HepG2 (cell line): ENCODE data around the gene HDGFL2. TPM values are rescaled to one million over a fixed set of nuclear protein-coding genes. Genes with fewer than 3 reads are reported as not detected.
A peak's percentile ranks its signal among the peaks of the same experiment; 100 is the strongest.

Experiments
- ADNP ChIP-seq: sonication (generic); formaldehyde crosslinking; IDR thresholded peaks from 2 replicates; pipeline ENCODE4 v1.4.0; 2020; ENCODE audit warnings: missing genetic modification reagents
- AKAP8 ChIP-seq: sonication (generic); formaldehyde crosslinking; IDR thresholded peaks from 2 replicates; pipeline ENCODE4 v1.5.1; 2020; ENCODE audit warnings: mild to moderate bottlenecking, missing genetic modification reagents
- ARID2 ChIP-seq: sonication (generic); formaldehyde crosslinking; IDR thresholded peaks from 2 replicates; pipeline ENCODE4 v1.8.1; 2022; ENCODE audit warnings: mild to moderate bottlenecking, missing genetic modification reagents, borderline replicate concordance
- DMAP1 ChIP-seq: IDR thresholded peaks from 2 replicates; pipeline ENCODE4 v1.6.1; 2016
- EHMT2 ChIP-seq: fragments of 200-600 bp; sonication (generic); IDR thresholded peaks from 2 replicates; pipeline ENCODE4 v1.7.0; 2017; ENCODE audit warnings: antibody characterized with exemption, low read depth, low read length, borderline replicate concordance
- PCBP2 ChIP-seq: fragments of 200-400 bp; formaldehyde crosslinking; optimal IDR thresholded peaks from 2 replicates; pipeline ENCODE3; 2018; ENCODE audit warnings: low read length, low read depth; ENCODE audit not compliant: poor library complexity, severe bottlenecking
- PHF8 ChIP-seq: sonication (generic); formaldehyde crosslinking; IDR thresholded peaks from 2 replicates; pipeline ENCODE4 v1.5.0; 2020; ENCODE audit warnings: missing genetic modification reagents
- SRSF9 ChIP-seq: fragments of 200-400 bp; formaldehyde crosslinking; IDR thresholded peaks from 2 replicates; pipeline ENCODE4 v1.6.1; 2018; ENCODE audit warnings: borderline replicate concordance, mild to moderate bottlenecking, low read depth, low read length; ENCODE audit not compliant: insufficient read depth, poor library complexity, severe bottlenecking
- SSRP1 ChIP-seq: IDR thresholded peaks from 2 replicates; pipeline ENCODE4 v1.6.1; 2016; ENCODE audit warnings: control low read depth
- TBX3 ChIP-seq: fragments of 450-650 bp; IDR thresholded peaks from 2 replicates; pipeline ENCODE4 v1.6.1; 2017; ENCODE audit warnings: antibody characterized with exemption, mild to moderate bottlenecking, inconsistent platforms, borderline replicate concordance
- TCF7 ChIP-seq: sonication (generic); IDR thresholded peaks from 2 replicates; pipeline ENCODE4 v1.6.1; 2016; ENCODE audit warnings: antibody characterized with exemption, low read depth
- ZNF101 ChIP-seq: sonication (generic); formaldehyde crosslinking; IDR thresholded peaks from 2 replicates; pipeline ENCODE4 v1.4.0; 2020; ENCODE audit warnings: mild to moderate bottlenecking, low read depth, missing genetic modification reagents, borderline replicate concordance
- ZNF207 ChIP-seq: fragments of 450-650 bp; IDR thresholded peaks from 2 replicates; pipeline ENCODE4 v1.6.1; 2016; ENCODE audit warnings: antibody characterized with exemption, borderline replicate concordance
- ZNF264 ChIP-seq: sonication (generic); formaldehyde crosslinking; IDR thresholded peaks from 2 replicates; pipeline ENCODE4 v1.4.0; 2020; ENCODE audit warnings: missing genetic modification reagents
- ZNF550 ChIP-seq: sonication (generic); formaldehyde crosslinking; IDR thresholded peaks from 2 replicates; pipeline ENCODE4 v1.4.0; 2020; ENCODE audit warnings: mild to moderate bottlenecking, missing genetic modification reagents, borderline replicate concordance
- ZNF564 ChIP-seq: sonication (generic); formaldehyde crosslinking; IDR thresholded peaks from 2 replicates; pipeline ENCODE4 v1.8.1; 2023; ENCODE audit warnings: mild to moderate bottlenecking, missing genetic modification reagents
- ZNF672 ChIP-seq: sonication (generic); formaldehyde crosslinking; IDR thresholded peaks from 2 replicates; pipeline ENCODE4 v1.8.1; 2022; ENCODE audit warnings: missing genetic modification reagents
- polyA plus RNA-seq, 8 experiments: library from polyadenylated mRNA; depleted of rRNA in 3 of 8; stranded (reverse) in 7 of 8; unstranded in 1 of 8; fragments of >200 nt; fragmentation: Illumina TruSeq in 4 of 8; extraction: Trizol in 4 of 8; gene quantifications; 2 replicates each; pipeline versions ENCODE4 v1.2.1 to v1.2.3, GENCODE V29; 2011 to 2016; ENCODE audit warnings: low read depth in 4 of 8, missing spikeins in 1 of 8, mixed read lengths in 1 of 8; ENCODE audit not compliant: insufficient read depth in 1 of 8
- total RNA-seq, 5 experiments: library from RNA; depleted of rRNA; stranded (reverse); fragments of >200 nt; fragmentation: Illumina TruSeq; extraction: Trizol; gene quantifications; 2 replicates each; pipeline ENCODE4 v1.2.3, GENCODE V29; 2016; ENCODE audit warnings: low read depth in 1 of 5
- TF ChIP-seq, protein P1 (sequence below): sonication (generic); formaldehyde crosslinking; IDR thresholded peaks from 2 replicates; pipeline ENCODE4 v1.4.0; 2020; ENCODE audit warnings: missing genetic modification reagents, borderline replicate concordance
- TF ChIP-seq, protein P2 (sequence below): sonication (generic); formaldehyde crosslinking; IDR thresholded peaks from 2 replicates; pipeline ENCODE4 v1.4.0; 2020; ENCODE audit warnings: missing genetic modification reagents, borderline replicate concordance
- TF ChIP-seq, protein P3 (sequence below): sonication (generic); formaldehyde crosslinking; IDR thresholded peaks from 2 replicates; pipeline ENCODE4 v1.8.0; 2022; ENCODE audit warnings: mild to moderate bottlenecking, missing genetic modification reagents
- TF ChIP-seq, protein P4 (sequence below): IDR thresholded peaks from 2 replicates; pipeline ENCODE4 v1.6.1; 2016; ENCODE audit warnings: control low read depth
- TF ChIP-seq, protein P5 (sequence below): sonication (generic); formaldehyde crosslinking; IDR thresholded peaks from 2 replicates; pipeline ENCODE4 v1.4.0; 2020; ENCODE audit warnings: mild to moderate bottlenecking, low read depth, missing genetic modification reagents

HDGFL2 gene
- total and polyA plus RNA-seq, 2 of the 13 experiments (the other 11 are each of a cell fraction or from before 2014, with no cell fraction given) = 20.0 to 51.1 TPM

DNA sequence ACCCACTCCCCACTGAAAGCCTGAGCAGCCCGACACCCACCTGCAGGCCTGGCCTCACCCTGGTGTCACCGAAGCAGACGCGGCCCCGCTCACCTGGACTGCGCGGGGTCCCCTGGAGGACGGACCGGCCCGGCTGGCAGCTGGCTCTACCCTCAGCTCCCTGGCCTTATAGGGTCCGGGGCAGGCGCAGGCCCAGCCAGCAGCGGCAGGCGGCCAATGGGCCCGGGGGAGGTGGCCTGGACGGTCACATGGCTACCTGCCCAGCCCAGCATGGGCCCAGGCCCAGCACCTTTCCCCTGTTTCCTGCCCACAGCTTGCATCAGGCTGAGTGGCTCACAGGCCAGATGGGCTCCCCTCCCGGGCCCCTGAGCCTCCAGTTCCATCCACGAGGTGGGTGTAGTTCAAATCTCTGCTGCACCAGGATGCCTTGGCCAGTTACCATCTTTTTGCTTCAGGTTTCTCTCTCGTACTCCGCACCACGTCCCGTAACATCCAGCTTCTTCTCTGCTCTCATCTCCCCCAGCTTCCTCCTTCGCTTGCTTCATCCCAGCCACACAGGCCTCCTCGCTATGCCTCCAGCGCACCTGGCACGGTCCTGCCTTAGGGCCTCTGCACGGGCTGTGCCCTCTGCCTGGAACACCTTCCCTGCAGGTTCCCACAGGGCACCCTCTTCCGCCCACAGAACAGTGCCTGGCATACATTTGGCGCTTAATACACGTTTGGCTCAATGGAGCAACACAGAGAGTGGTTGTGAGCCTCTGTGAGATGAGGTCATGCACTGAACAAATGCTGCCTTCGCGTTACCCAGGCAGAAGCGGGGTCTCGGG, 46.5 kb downstream of the HDGFL2 start, which contains the start of gene PLIN4 (continued):
- TF ChIP-seq, protein P1, sequence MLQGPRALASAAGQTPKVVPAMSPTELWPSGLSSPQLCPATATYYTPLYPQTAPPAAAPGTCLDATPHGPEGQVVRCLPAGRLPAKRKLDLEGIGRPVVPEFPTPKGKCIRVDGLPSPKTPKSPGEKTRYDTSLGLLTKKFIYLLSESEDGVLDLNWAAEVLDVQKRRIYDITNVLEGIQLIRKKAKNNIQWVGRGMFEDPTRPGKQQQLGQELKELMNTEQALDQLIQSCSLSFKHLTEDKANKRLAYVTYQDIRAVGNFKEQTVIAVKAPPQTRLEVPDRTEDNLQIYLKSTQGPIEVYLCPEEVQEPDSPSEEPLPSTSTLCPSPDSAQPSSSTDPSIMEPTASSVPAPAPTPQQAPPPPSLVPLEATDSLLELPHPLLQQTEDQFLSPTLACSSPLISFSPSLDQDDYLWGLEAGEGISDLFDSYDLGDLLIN (CRISPR knock-in tag) = no peak
- TF ChIP-seq PHF8 (CRISPR knock-in tag) = peak; percentile 40; the same call in 1 of the 2 replicates
- TF ChIP-seq, protein P2, sequence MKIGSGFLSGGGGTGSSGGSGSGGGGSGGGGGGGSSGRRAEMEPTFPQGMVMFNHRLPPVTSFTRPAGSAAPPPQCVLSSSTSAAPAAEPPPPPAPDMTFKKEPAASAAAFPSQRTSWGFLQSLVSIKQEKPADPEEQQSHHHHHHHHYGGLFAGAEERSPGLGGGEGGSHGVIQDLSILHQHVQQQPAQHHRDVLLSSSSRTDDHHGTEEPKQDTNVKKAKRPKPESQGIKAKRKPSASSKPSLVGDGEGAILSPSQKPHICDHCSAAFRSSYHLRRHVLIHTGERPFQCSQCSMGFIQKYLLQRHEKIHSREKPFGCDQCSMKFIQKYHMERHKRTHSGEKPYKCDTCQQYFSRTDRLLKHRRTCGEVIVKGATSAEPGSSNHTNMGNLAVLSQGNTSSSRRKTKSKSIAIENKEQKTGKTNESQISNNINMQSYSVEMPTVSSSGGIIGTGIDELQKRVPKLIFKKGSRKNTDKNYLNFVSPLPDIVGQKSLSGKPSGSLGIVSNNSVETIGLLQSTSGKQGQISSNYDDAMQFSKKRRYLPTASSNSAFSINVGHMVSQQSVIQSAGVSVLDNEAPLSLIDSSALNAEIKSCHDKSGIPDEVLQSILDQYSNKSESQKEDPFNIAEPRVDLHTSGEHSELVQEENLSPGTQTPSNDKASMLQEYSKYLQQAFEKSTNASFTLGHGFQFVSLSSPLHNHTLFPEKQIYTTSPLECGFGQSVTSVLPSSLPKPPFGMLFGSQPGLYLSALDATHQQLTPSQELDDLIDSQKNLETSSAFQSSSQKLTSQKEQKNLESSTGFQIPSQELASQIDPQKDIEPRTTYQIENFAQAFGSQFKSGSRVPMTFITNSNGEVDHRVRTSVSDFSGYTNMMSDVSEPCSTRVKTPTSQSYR = no peak; the same call in 1 of the 2 replicates
- TF ChIP-seq DMAP1 (CRISPR knock-in tag) = peak; percentile 35; the same call in 1 of the 2 replicates
- no peak for TF ChIP-seq AKAP8 (CRISPR knock-in tag)
- TF ChIP-seq ARID2 (CRISPR knock-in tag) = no peak
- peak; percentile 57; the same call in 1 of the 2 replicates for TF ChIP-seq ZNF550
- TF ChIP-seq SRSF9 = no peak
- no peak for TF ChIP-seq ZNF207
- TF ChIP-seq, protein P3, sequence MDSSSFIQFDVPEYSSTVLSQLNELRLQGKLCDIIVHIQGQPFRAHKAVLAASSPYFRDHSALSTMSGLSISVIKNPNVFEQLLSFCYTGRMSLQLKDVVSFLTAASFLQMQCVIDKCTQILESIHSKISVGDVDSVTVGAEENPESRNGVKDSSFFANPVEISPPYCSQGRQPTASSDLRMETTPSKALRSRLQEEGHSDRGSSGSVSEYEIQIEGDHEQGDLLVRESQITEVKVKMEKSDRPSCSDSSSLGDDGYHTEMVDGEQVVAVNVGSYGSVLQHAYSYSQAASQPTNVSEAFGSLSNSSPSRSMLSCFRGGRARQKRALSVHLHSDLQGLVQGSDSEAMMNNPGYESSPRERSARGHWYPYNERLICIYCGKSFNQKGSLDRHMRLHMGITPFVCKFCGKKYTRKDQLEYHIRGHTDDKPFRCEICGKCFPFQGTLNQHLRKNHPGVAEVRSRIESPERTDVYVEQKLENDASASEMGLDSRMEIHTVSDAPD = no peak
- no peak for TF ChIP-seq ADNP (CRISPR knock-in tag)
- peak; percentile 45; the same call in 1 of the 2 replicates for TF ChIP-seq TBX3
- TF ChIP-seq ZNF564 (CRISPR knock-in tag) = no peak
- TF ChIP-seq, protein P4, sequence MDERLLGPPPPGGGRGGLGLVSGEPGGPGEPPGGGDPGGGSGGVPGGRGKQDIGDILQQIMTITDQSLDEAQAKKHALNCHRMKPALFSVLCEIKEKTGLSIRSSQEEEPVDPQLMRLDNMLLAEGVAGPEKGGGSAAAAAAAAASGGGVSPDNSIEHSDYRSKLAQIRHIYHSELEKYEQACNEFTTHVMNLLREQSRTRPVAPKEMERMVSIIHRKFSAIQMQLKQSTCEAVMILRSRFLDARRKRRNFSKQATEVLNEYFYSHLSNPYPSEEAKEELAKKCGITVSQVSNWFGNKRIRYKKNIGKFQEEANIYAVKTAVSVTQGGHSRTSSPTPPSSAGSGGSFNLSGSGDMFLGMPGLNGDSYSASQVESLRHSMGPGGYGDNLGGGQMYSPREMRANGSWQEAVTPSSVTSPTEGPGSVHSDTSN (CRISPR knock-in tag) = no peak
- TF ChIP-seq ZNF672 = no peak
- TF ChIP-seq ZNF101 (CRISPR knock-in tag) = no peak
- TF ChIP-seq, protein P5, sequence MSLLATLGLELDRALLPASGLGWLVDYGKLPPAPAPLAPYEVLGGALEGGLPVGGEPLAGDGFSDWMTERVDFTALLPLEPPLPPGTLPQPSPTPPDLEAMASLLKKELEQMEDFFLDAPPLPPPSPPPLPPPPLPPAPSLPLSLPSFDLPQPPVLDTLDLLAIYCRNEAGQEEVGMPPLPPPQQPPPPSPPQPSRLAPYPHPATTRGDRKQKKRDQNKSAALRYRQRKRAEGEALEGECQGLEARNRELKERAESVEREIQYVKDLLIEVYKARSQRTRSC (CRISPR knock-in tag) = no peak
- no peak for TF ChIP-seq ZNF264
- no peak for TF ChIP-seq PCBP2
- no peak for TF ChIP-seq TCF7
- TF ChIP-seq SSRP1 = no peak
- no peak for TF ChIP-seq EHMT2
